B cell (primary cell): ENCODE measurements around the gene PARD3B. TPM values are rescaled to one million over a fixed set of nuclear protein-coding genes. Genes with fewer than 3 reads are reported as not detected.

Experiments
- ATAC-seq: fragments of 200-7000 bp; cut with Tn5 transposase; one replicate; pipeline ENCODE4 v1.10.0; 2021; ENCODE audit warnings: low read depth, mild to moderate bottlenecking, moderate number of reproducible peaks, moderate library complexity
- CTCF ChIA-PET: fragments of 350-600 bp; sonication (Branson Sonifier 250); formaldehyde crosslinking; loops from one replicate; lab custom pipeline; 2021; ENCODE audit warnings: antibody characterized with exemption, inconsistent platforms; lab: Charles Lee
- POLR2A ChIA-PET: fragments of 350-600 bp; sonication (Branson Sonifier 250); formaldehyde crosslinking; loops from one replicate; lab custom pipeline; 2021; ENCODE audit warnings: antibody characterized with exemption; lab: Charles Lee
- DNase-seq: peaks from one replicate; pipeline ENCODE4 v3.0.0; 2013
- H2AFZ ChIP-seq: 2 replicates; pipeline ENCODE4 v1.6.1; 2012; ENCODE audit warnings: mild to moderate bottlenecking, low read depth, low read length; ENCODE audit not compliant: insufficient read depth, poor library complexity, severe bottlenecking
- H3K27ac ChIP-seq, 2 donors: 1 replicate in 1 of 2; 2 replicates in 1 of 2; pipeline ENCODE4 v1.5.1; 2012 to 2013; ENCODE audit warnings: low read length in 2 of 2, mild to moderate bottlenecking in 2 of 2, moderate library complexity in 1 of 2
- H3K27me3 ChIP-seq, 4 experiments: fragments of 200-600 bp in 1 of 4; sonication (generic) in 1 of 4; replicated peaks in 1 of 4; 1 replicate in 2 of 4; 2 replicates in 2 of 4; pipeline versions ENCODE4 v1.6.1 to v1.7.0; 2013 to 2016; ENCODE audit warnings: low read length in 3 of 4, mild to moderate bottlenecking in 2 of 4, mixed read lengths in 1 of 4, moderate library complexity in 1 of 4; ENCODE audit not compliant: insufficient read depth in 4 of 4, control insufficient read depth in 3 of 4; ENCODE audit errors: control extremely low read depth in 1 of 4
- H3K36me3 ChIP-seq, 2 experiments: replicated peaks in 1 of 2; 1 replicate in 1 of 2; 2 replicates in 1 of 2; pipeline versions ENCODE4 v1.6.1 to v1.7.1; 2013; ENCODE audit warnings: low read length in 1 of 2; ENCODE audit not compliant: insufficient read depth in 2 of 2, control insufficient read depth in 1 of 2; ENCODE audit errors: control extremely low read depth in 1 of 2, extremely low read depth in 1 of 2
- H3K4me1 ChIP-seq, 2 donors: fragments of 200-600 bp in 1 of 2; sonication (generic) in 1 of 2; 1 replicate in 1 of 2; 2 replicates in 1 of 2; pipeline versions ENCODE4 v1.5.1 to v1.6.1; 2013 to 2017; ENCODE audit warnings: low read length in 2 of 2; ENCODE audit not compliant: control insufficient read depth in 2 of 2, insufficient read depth in 2 of 2
- H3K4me2 ChIP-seq: replicated peaks from 2 replicates; pipeline ENCODE3; 2012; ENCODE audit warnings: mild to moderate bottlenecking, low read depth, low read length; ENCODE audit not compliant: poor library complexity, severe bottlenecking
- H3K4me3 ChIP-seq, 5 experiments: fragments of 200-600 bp in 1 of 5; sonication (generic) in 1 of 5; 1 replicate in 3 of 5; 2 replicates in 2 of 5; pipeline versions ENCODE4 v1.5.1 to v1.7.0; 2011 to 2016; ENCODE audit warnings: low read length in 4 of 5, mild to moderate bottlenecking in 4 of 5, low read depth in 2 of 5, control low read depth in 1 of 5, moderate library complexity in 1 of 5; ENCODE audit not compliant: insufficient read depth in 1 of 5; ENCODE audit errors: control extremely low read depth in 1 of 5, extremely low read depth in 1 of 5
- H3K79me2 ChIP-seq: fragments of 200-600 bp; sonication (generic); one replicate; pipeline ENCODE4 v1.6.0; 2016; ENCODE audit warnings: low read length; ENCODE audit not compliant: control insufficient read depth, insufficient read depth
- H3K9ac ChIP-seq: fragments of 200-600 bp; sonication (generic); 2 replicates; pipeline ENCODE4 v1.6.1; 2017; ENCODE audit warnings: mild to moderate bottlenecking, low read length, moderate library complexity
- H3K9me3 ChIP-seq, 3 donors: one replicate each; pipeline versions ENCODE4 v1.6.1 to v1.7.1; 2013; ENCODE audit warnings: low read length in 2 of 3; ENCODE audit not compliant: control insufficient read depth in 2 of 3, insufficient read depth in 1 of 3; ENCODE audit errors: control extremely low read depth in 1 of 3
- H4K20me1 ChIP-seq: 2 replicates; pipeline ENCODE4 v1.6.0; 2012; ENCODE audit warnings: mild to moderate bottlenecking, low read length; ENCODE audit not compliant: insufficient read depth, control insufficient read depth, poor library complexity, severe bottlenecking
- H3K27ac Mint-ChIP-seq: one replicate; pipeline ENCODE4 v1.8.0; 2021; ENCODE audit warnings: mixed read lengths
- H3K27me3 Mint-ChIP-seq: one replicate; pipeline ENCODE4 v1.8.0; 2021; ENCODE audit warnings: mixed read lengths
- H3K4me1 Mint-ChIP-seq: one replicate; pipeline ENCODE4 v1.8.0; 2021; ENCODE audit warnings: mixed read lengths
- H3K4me3 Mint-ChIP-seq: one replicate; pipeline ENCODE4 v1.8.0; 2021; ENCODE audit warnings: mixed read lengths
- H3K9me3 Mint-ChIP-seq: one replicate; pipeline ENCODE4 v1.8.0; 2022; ENCODE audit warnings: mixed read lengths; ENCODE audit not compliant: insufficient read depth
- CTCF ChIP-seq: fragments of 200-600 bp; IDR thresholded peaks from one replicate; pipeline ENCODE4 v1.8.0; 2022; ENCODE audit warnings: antibody characterized with exemption, mild to moderate bottlenecking
- EZH2 ChIP-seq: IDR thresholded peaks from 2 replicates; pipeline ENCODE4 v1.6.1; 2012; ENCODE audit warnings: borderline replicate concordance, low read depth, mild to moderate bottlenecking, moderate library complexity, low read length; ENCODE audit not compliant: insufficient read depth, poor library complexity, severe bottlenecking
- WGBS: methylation state at CpG from one replicate; pipeline ENCODE4 v1.1.5; 2013; ENCODE audit warnings: missing lambda C conversion rate; ENCODE audit not compliant: insufficient coverage; 5-methylcytosine and 5-hydroxymethylcytosine counted together
- intact Hi-C: fragments of 100-400 bp; cut with micrococcal nuclease; formaldehyde crosslinking; loops from one replicate; pipeline ENCODE4 v1.10.0; 2022
- polyA plus RNA-seq: library from polyadenylated mRNA; depleted of rRNA; stranded (reverse); fragments of >200 nt; gene quantifications from 2 replicates; pipeline ENCODE4 v1.2.3, GENCODE V29; 2012
- total RNA-seq, 2 donors: library from RNA; stranded (reverse); fragments of 120-200 nt in 1 of 2; gene quantifications; 1 replicate in 1 of 2; 2 replicates in 1 of 2; pipeline versions ENCODE4 v1.2.3 to v1.2.4, GENCODE V29; 2013 to 2022

Gene PARD3B
- total and polyA plus RNA-seq, 2 donors (not counting 1 experiment from before 2014, with no cell fraction given): not detected

GRCh38 chr2:205642599-205643356, 1097.5 kb downstream of the PARD3B start:
- 67% methylated on average over 3 of the region's 6 CpGs for WGBS
- intact Hi-C loops: no loop called here
- CTCF ChIA-PET: no interaction called here

More at GRCh38 chr2:205642599-205643356, 1097.5 kb downstream of the PARD3B start:
- no peak for ATAC-seq
- Mint-ChIP-seq H3K9me3 (peaks cover 3% of the 10 kb centered on the region), H3K27ac (no peak overlapping the region), H3K4me3 (no peak overlapping the region), H3K27me3 (peaks cover 47% of the 10 kb centered on the region), H3K4me1 (peaks cover 10% of the 10 kb centered on the region)
- H2AFZ ChIP-seq: no peak overlapping the region
- no peak overlapping the region for H3K4me2 ChIP-seq
- H3K4me1 ChIP-seq: peaks cover 0 to 10% of the 10 kb centered on the region in 2 donors
- H3K9ac ChIP-seq: no peak overlapping the region
- no peak overlapping the region for H3K4me3 ChIP-seq
- H3K36me3 ChIP-seq: no peaks in the 10 kb centered on the region
- no peaks in the 10 kb centered on the region for H4K20me1 ChIP-seq
- H3K9me3 ChIP-seq: peaks cover 0 to 3% (median 0%) of the 10 kb centered on the region in 3 donors
- H3K27ac ChIP-seq: no peak overlapping the region
- no peak for DNase-seq
- peaks cover 0 to 14% (median 6%) of the 10 kb centered on the region in 4 experiments for H3K27me3 ChIP-seq
- no peak for TF ChIP-seq EZH2
- no peak for TF ChIP-seq CTCF
- no peaks in the 10 kb centered on the region for H3K79me2 ChIP-seq
- POLR2A ChIA-PET: no interaction called here
